Measurements from ENCODE around the gene GLT8D1. TPM values are rescaled to one million over a fixed set of nuclear protein-coding genes. Genes with fewer than 3 reads are reported as not detected.
A peak's percentile ranks its signal among the peaks of the same experiment; 100 is the strongest.
"Not testable (repeated sequence)": the region's sequence is repeated elsewhere in the genome, so short reads cannot be mapped to it uniquely, and the experiment has no call there.

GLT8D1 gene
- total RNA-seq, 1 donor from 2014 or later, result 44.9 TPM

DNA sequence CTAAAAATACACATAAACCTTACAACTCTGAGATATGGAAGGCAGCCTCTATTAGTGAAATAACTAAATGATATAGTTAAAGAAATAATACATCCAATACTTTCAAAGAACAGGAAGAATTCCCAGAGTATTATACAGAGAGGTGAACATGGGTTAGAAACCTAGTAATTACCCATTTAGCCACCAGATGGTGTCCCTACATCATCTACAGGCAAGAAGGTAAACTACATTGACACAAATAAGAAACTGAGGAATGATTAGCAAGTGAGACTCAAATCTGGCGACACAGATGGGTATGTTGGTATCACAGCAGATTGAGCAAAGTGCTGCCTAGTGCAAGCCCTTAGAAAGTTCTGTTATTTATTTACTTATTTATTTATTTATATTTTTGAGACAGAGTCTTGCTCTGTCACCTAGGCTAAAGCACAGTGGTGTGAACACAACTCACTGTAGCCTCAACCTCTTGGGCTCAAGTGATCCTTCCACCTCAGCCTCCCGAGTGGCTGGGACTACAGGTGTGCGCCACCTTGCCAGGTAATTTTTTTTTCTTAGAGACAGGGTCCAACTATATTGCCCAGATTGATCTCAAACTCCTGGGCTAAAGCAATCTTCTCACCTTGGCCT is 36.9 kb upstream of the GLT8D1 start:
- peaks cover 94% of the 10 kb centered on the region for H3K36me3 ChIP-seq
- H3K27ac ChIP-seq, result no peak overlapping the region
- peak; percentile 57 for TF ChIP-seq CTCF (IDR thresholded peaks at IDR 0.05)
- intact Hi-C loops (cut with DNase I), result no loop called here
- no peaks in the 10 kb centered on the region for H3K4me1 ChIP-seq
- H3K27me3 ChIP-seq, result no peaks in the 10 kb centered on the region
- H3K4me3 ChIP-seq, result no peak overlapping the region
- DNase-seq, result no peak
- H3K9me3 ChIP-seq, result no peaks in the 10 kb centered on the region
- peak; percentile 51 for ATAC-seq

DNA sequence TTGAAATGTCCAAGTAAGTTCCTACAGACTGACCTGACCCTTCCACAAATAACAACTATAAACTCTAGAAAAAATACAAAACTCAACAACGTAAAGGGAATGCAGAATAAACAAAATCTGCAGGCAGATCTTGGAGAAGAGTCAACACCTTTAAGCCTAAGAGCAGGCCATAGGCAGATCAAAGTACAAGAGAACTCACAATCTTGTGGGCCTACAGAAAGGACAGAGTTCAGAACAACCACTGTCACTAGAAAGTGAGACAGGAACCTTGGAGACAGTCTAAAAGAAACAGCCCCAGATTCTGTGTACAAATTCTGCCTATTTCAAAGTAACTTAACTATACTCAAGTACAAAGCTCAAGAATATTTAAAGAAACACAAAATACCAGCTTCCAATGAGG is 34.1 kb upstream of the GLT8D1 start:
- H3K4me3 ChIP-seq, result no peak overlapping the region
- ATAC-seq (no peak), DNase-seq (no peak)
- H3K27ac ChIP-seq, result no peak overlapping the region
- intact Hi-C loops (cut with DNase I), result loop anchor here (5.0 kb wide), 1 partner anchor 253 kb away; no protein-coding TSS in a partner anchor
- H3K36me3 ChIP-seq, result peaks cover 87% of the 10 kb centered on the region
- H3K4me1 ChIP-seq, result no peaks in the 10 kb centered on the region
- H3K27me3 ChIP-seq, result no peaks in the 10 kb centered on the region
- H3K9me3 ChIP-seq, result no peaks in the 10 kb centered on the region
- no peak for TF ChIP-seq CTCF (IDR thresholded peaks at IDR 0.05)

DNA sequence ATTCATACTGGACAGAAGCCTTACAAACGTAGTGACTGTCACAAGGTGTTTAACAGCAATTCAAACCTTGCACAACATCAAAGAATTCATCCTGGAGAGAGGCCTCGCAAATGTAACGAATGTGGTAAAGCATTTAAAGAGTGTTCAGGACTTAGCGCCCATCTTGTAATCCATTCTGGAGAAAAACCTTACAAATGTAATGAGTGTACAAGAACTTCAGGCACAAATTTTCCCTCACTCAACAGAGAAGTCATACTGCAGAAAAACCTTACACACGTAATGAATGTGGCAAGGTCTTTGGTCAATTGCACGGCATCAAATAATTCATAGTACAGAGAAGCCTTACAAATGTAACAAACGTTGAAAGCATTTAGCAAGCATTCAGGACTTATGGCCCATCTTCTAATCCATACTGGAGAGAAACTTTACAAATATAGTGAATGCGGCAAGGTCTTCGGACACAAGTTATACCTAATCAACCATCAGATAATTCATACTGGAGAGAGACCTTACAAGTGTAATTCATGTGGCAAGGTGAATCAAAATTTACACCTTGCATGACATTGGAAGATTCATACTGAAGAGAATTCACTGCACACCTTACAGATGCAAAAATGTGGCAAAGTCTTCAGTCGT is 27.8 kb upstream of the GLT8D1 start:
- TF ChIP-seq CTCF (IDR thresholded peaks at IDR 0.05), result no peak
- peaks cover 59% of the 10 kb centered on the region for H3K36me3 ChIP-seq
- DNase-seq, result no peak

GRCh38 chr3:52731590-52731989 is 26.0 kb upstream of the GLT8D1 start:
- DNase-seq (no peak), ATAC-seq (no peak)
- Histone ChIP-seq H3K9me3 (no peaks in the 10 kb centered on the region), H3K4me1 (no peaks in the 10 kb centered on the region), H3K27ac (no peak overlapping the region), H3K27me3 (no peaks in the 10 kb centered on the region), H3K36me3 (peaks cover 47% of the 10 kb centered on the region), H3K4me3 (no peak overlapping the region)
- intact Hi-C loops (cut with DNase I), result no loop called here
- no peak for TF ChIP-seq CTCF (IDR thresholded peaks at IDR 0.05)

More for the DNA sequence above, 27.8 kb upstream of the GLT8D1 start:
- ATAC-seq, result no peak
- no peak overlapping the region for H3K27ac ChIP-seq
- intact Hi-C loops (cut with DNase I), result no loop called here
- H3K4me3 ChIP-seq, result no peak overlapping the region
- H3K27me3 ChIP-seq, result no peaks in the 10 kb centered on the region
- H3K4me1 ChIP-seq, result no peaks in the 10 kb centered on the region
- H3K9me3 ChIP-seq, result no peaks in the 10 kb centered on the region

- no peak overlapping the region for H3K27ac ChIP-seq
- no peak for ATAC-seq
- no peaks in the 10 kb centered on the region for H3K27me3 ChIP-seq
- intact Hi-C loops (cut with DNase I), result no loop called here
- no peaks in the 10 kb centered on the region for H3K4me1 ChIP-seq
- TF ChIP-seq CTCF (IDR thresholded peaks at IDR 0.05), result no peak
- H3K36me3 ChIP-seq, result peaks cover 43% of the 10 kb centered on the region
- no peak overlapping the region for H3K4me3 ChIP-seq
- no peaks in the 10 kb centered on the region for H3K9me3 ChIP-seq
- no peak for DNase-seq
Measured at GRCh38 chr3:52730681-52731080, 25.1 kb upstream of the GLT8D1 start.

- H3K27ac ChIP-seq; DNase-seq; H3K4me3 ChIP-seq; ATAC-seq; intact Hi-C loops (cut with DNase I); H3K4me1 ChIP-seq; H3K27me3 ChIP-seq; H3K9me3 ChIP-seq: not testable (repeated sequence)
- peaks cover 24% of the 10 kb centered on the region for H3K36me3 ChIP-seq
Measured at GRCh38 chr3:52728753-52729152, 23.2 kb upstream of the GLT8D1 start.

Data from upper lobe of right lung (tissue), 1 donor.